HepG2 (cell line): ENCODE measurements around the gene A3GALT2. TPM values are rescaled to one million over a fixed set of nuclear protein-coding genes. Genes with fewer than 3 reads are reported as not detected.

Source experiments
- ATAC-seq: fragments of 200-7000 bp; cut with Tn5 transposase; 3 replicates; pipeline ENCODE4 v1.9.1; 2020; ENCODE audit warnings: mild to moderate bottlenecking, moderate library complexity
- BruUV-seq: library from RNA; stranded (reverse); fragments of 400-500 nt; replicated peaks from 2 replicates; lab custom pipeline; 2021; lab: Mats Ljungman, UMichigan
- CTCF ChIA-PET: fragments of 300-600 bp; formaldehyde crosslinking; extraction: SDS; loops from one replicate; lab custom pipeline; 2021; ENCODE audit warnings: low total read pairs, inconsistent platforms, low intra/inter-chr PET ratio; lab: Yijun Ruan, JAX
- POLR2A ChIA-PET: fragments of 350-600 bp; sonication (Branson Sonifier 250); formaldehyde crosslinking; loops from one replicate; lab custom pipeline; 2020; ENCODE audit warnings: antibody characterized with exemption, inconsistent platforms; lab: Yijun Ruan, JAX
- DNase-seq: peaks from one replicate; pipeline ENCODE4 v3.0.0-alpha.2; 2015; ENCODE audit warnings: low spot score
- FAIRE-seq: peaks from 3 replicates; lab custom pipeline; 2011; peaks lifted over from hg19 to GRCh38; lab: Jason Lieb, UNC
- H2AFZ ChIP-seq: one replicate; pipeline ENCODE4 v1.6.1; 2011; ENCODE audit warnings: low read length, inconsistent platforms
- H3K27ac ChIP-seq: fragments of 300-600 bp; 3 replicates; pipeline ENCODE4 v1.8.0; 2011; ENCODE audit warnings: mixed run types, mild to moderate bottlenecking, mixed read lengths, low read length, inconsistent platforms; ENCODE audit not compliant: insufficient read depth; ENCODE audit errors: extremely low read length
- H3K27me3 ChIP-seq, 2 experiments: fragments of 200-600 bp in 1 of 2; 2 replicates in 1 of 2; 3 replicates in 1 of 2; pipeline versions ENCODE4 v1.6.0 to v1.8.0; 2011; ENCODE audit warnings: low read length in 2 of 2, mild to moderate bottlenecking in 2 of 2, moderate library complexity in 2 of 2, inconsistent platforms in 1 of 2; ENCODE audit not compliant: insufficient read depth in 2 of 2, control insufficient read depth in 1 of 2
- H3K36me3 ChIP-seq, 2 experiments: fragments of 200-600 bp in 1 of 2; replicated peaks in 1 of 2; 2 replicates in 1 of 2; 3 replicates in 1 of 2; pipeline versions ENCODE4 v1.5.1 to v1.8.0; 2011; ENCODE audit warnings: low read length in 2 of 2, inconsistent platforms in 1 of 2; ENCODE audit not compliant: insufficient read depth in 2 of 2, control insufficient read depth in 1 of 2
- H3K4me1 ChIP-seq: 2 replicates; pipeline ENCODE4 v1.5.1; 2012; ENCODE audit warnings: low read length, inconsistent platforms; ENCODE audit not compliant: insufficient read depth
- H3K4me2 ChIP-seq: 2 replicates; pipeline ENCODE4 v1.6.0; 2011; ENCODE audit warnings: low read depth, low read length, inconsistent platforms
- H3K4me3 ChIP-seq, 3 experiments: fragments of 200-600 bp in 1 of 3; sonication (generic), shearing (Covaris generic) in 1 of 3; replicated peaks in 1 of 3; 2 replicates each; pipeline ENCODE4 v1.5.1; 2011 to 2016; ENCODE audit warnings: low read length in 3 of 3, inconsistent platforms in 2 of 3, low read depth in 2 of 3, mild to moderate bottlenecking in 2 of 3, control low read depth in 1 of 3, mixed read lengths in 1 of 3; ENCODE audit not compliant: insufficient read depth in 1 of 3
- H3K79me2 ChIP-seq: one replicate; pipeline ENCODE4 v1.6.1; 2011; ENCODE audit warnings: low read length, inconsistent platforms; ENCODE audit not compliant: insufficient read depth
- H3K9ac ChIP-seq: 2 replicates; pipeline ENCODE4 v1.6.0; 2011; ENCODE audit warnings: mild to moderate bottlenecking, low read depth, low read length, inconsistent platforms; ENCODE audit not compliant: insufficient read depth
- H3K9me3 ChIP-seq: 2 replicates; pipeline ENCODE4 v1.5.1; 2012; ENCODE audit warnings: mild to moderate bottlenecking, low read length
- H4K20me1 ChIP-seq: 2 replicates; pipeline ENCODE4 v1.6.0; 2011; ENCODE audit warnings: inconsistent platforms, mild to moderate bottlenecking, low read length, moderate library complexity; ENCODE audit not compliant: insufficient read depth
- BCL6 ChIP-seq: IDR thresholded peaks from 2 replicates; pipeline ENCODE4 v1.6.1; 2016; ENCODE audit warnings: missing genetic modification reagents, missing compliant biosample characterization
- ELF4 ChIP-seq: sonication (generic); formaldehyde crosslinking; IDR thresholded peaks from 2 replicates; pipeline ENCODE4 v1.5.0; 2020; ENCODE audit warnings: missing genetic modification reagents, mild to moderate bottlenecking, moderate library complexity, borderline replicate concordance
- HNRNPUL1 ChIP-seq: fragments of 200-400 bp; formaldehyde crosslinking; IDR thresholded peaks from 2 replicates; pipeline ENCODE4 v1.6.1; 2017; ENCODE audit warnings: low read depth, mild to moderate bottlenecking, low read length, moderate library complexity
- MXD1 ChIP-seq: sonication (generic); formaldehyde crosslinking; IDR thresholded peaks from 2 replicates; pipeline ENCODE4 v1.4.0; 2020; ENCODE audit warnings: mild to moderate bottlenecking, missing genetic modification reagents
- NKX3-1 ChIP-seq: sonication (generic); formaldehyde crosslinking; IDR thresholded peaks from 2 replicates; pipeline ENCODE4 v1.5.0; 2020; ENCODE audit warnings: missing genetic modification reagents
- SOX13 ChIP-seq, 3 experiments: fragments of 450-650 bp in 1 of 3; sonication (generic) in 1 of 3; formaldehyde crosslinking in 1 of 3; IDR thresholded peaks in 2 of 3; conservative IDR thresholded peaks in 1 of 3; 2 replicates each; pipeline versions ENCODE4 v1.5.0 to v1.6.1; 2016 to 2020; ENCODE audit warnings: antibody characterized with exemption in 1 of 3, mild to moderate bottlenecking in 1 of 3, missing compliant biosample characterization in 1 of 3, missing genetic modification reagents in 1 of 3, moderate library complexity in 1 of 3
- TFE3 ChIP-seq: IDR thresholded peaks from 2 replicates; pipeline ENCODE4 v1.6.1; 2016
- USF2 ChIP-seq, 2 experiments: sonication (generic) in 1 of 2; formaldehyde crosslinking in 1 of 2; IDR thresholded peaks; 2 replicates each; pipeline versions ENCODE4 v1.5.1 to v1.6.1; 2011 to 2020; ENCODE audit warnings: borderline replicate concordance in 1 of 2, low read depth in 1 of 2, low read length in 1 of 2, mild to moderate bottlenecking in 1 of 2, missing genetic modification reagents in 1 of 2, moderate library complexity in 1 of 2
- ZNF441 ChIP-seq: sonication (generic); formaldehyde crosslinking; IDR thresholded peaks from 2 replicates; pipeline ENCODE4 v1.7.0; 2021; ENCODE audit warnings: missing genetic modification reagents, borderline replicate concordance
- ZNF558 ChIP-seq: sonication (generic); formaldehyde crosslinking; IDR thresholded peaks from 2 replicates; pipeline ENCODE4 v1.9.0; 2022; ENCODE audit warnings: mild to moderate bottlenecking, missing genetic modification reagents, borderline replicate concordance
- ZNF609 ChIP-seq: sonication (generic); formaldehyde crosslinking; IDR thresholded peaks from 2 replicates; pipeline ENCODE4 v1.4.0; 2020; ENCODE audit warnings: mild to moderate bottlenecking, missing genetic modification reagents, borderline replicate concordance
- ZNF737 ChIP-seq: sonication (generic); formaldehyde crosslinking; IDR thresholded peaks from 2 replicates; pipeline ENCODE4 v1.5.0; 2020; ENCODE audit warnings: missing genetic modification reagents, mild to moderate bottlenecking, borderline replicate concordance
- ZNF850 ChIP-seq: sonication (generic); formaldehyde crosslinking; conservative IDR thresholded peaks from 2 replicates; pipeline ENCODE4 v1.9.0; 2021; ENCODE audit warnings: mild to moderate bottlenecking, missing genetic modification reagents
- WGBS: methylation state at CpG from one replicate; pipeline ENCODE4 v1.1.6; 2017; ENCODE audit warnings: low lambda C conversion rate; 5-methylcytosine and 5-hydroxymethylcytosine counted together
- in situ Hi-C: cut with HindIII; loops from 2 replicates; pipeline ENCODE4 v1.10.0; 2017; ENCODE audit warnings: low pct_unique_long_range_greater_than_20kb; ENCODE audit not compliant: extremely low pct_ligation_motif_present
- intact Hi-C: fragments of 100-400 bp; cut with micrococcal nuclease; formaldehyde crosslinking; loops from one replicate; pipeline ENCODE4 v1.10.0; 2022; ENCODE audit not compliant: unreplicated experiment
- polyA plus RNA-seq, 8 experiments: library from polyadenylated mRNA; depleted of rRNA in 3 of 8; stranded (reverse) in 7 of 8; unstranded in 1 of 8; fragments of >200 nt; fragmentation: Illumina TruSeq in 4 of 8; extraction: Trizol in 4 of 8; gene quantifications; 2 replicates each; pipeline versions ENCODE4 v1.2.1 to v1.2.3, GENCODE V29; 2011 to 2016; ENCODE audit warnings: low read depth in 4 of 8, missing spikeins in 1 of 8, mixed read lengths in 1 of 8; ENCODE audit not compliant: insufficient read depth in 1 of 8
- total RNA-seq, 5 experiments: library from RNA; depleted of rRNA; stranded (reverse); fragments of >200 nt; fragmentation: Illumina TruSeq; extraction: Trizol; gene quantifications; 2 replicates each; pipeline ENCODE4 v1.2.3, GENCODE V29; 2016; ENCODE audit warnings: low read depth in 1 of 5

The A3GALT2 gene
- total and polyA plus RNA-seq, 2 of the 13 experiments (the other 11 are each of a cell fraction or from before 2014, with no cell fraction given): not detected

- TF ChIP-seq ZNF737 (CRISPR knock-in tag): no peak
These were observed 15.9 kb downstream of the A3GALT2 start (continued) for GRCh38 chr1:33305016-33305415.

GRCh38 chr1:33302325-33302724, 18.6 kb downstream of the A3GALT2 start:
- BruUV-seq: no TSS peak
- Histone ChIP-seq H3K27ac (no peak overlapping the region), H3K4me1 (peaks cover 13% of the 10 kb centered on the region), H3K36me3 (peaks cover 1 to 17% of the 10 kb centered on the region in 2 experiments; a peak in 2 of 5 replicates), H3K4me2 (no peak overlapping the region), H4K20me1 (no peaks in the 10 kb centered on the region), H3K27me3 (no peaks in the 10 kb centered on the region), H3K4me3 (no peak overlapping the region), H2AFZ (no peak overlapping the region), H3K79me2 (no peaks in the 10 kb centered on the region), H3K9ac (no peak overlapping the region), H3K9me3 (no peaks in the 10 kb centered on the region)
- CTCF ChIA-PET: no interaction called here
- in situ Hi-C loops: no loop called here
- FAIRE-seq: no peak
- no CpG with 5 or more reads among the region's 1 CpG for WGBS
- no peak for ATAC-seq
- intact Hi-C loops: no loop called here
- no peak for DNase-seq
- POLR2A ChIA-PET: no interaction called here
- TF ChIP-seq ZNF558 (no peak), USF2 (IDR thresholded peaks at IDR 0.05; ENCODE audit: low read depth, low read length) (0 out of 2 replicates have a peak, but pooled peaks have one; percentile 16), USF2 (CRISPR knock-in tag; IDR thresholded peaks at IDR 0.05; ENCODE audit: borderline replicate concordance) (no peak), MXD1 (CRISPR knock-in tag) (no peak), ELF4 (no peak), HNRNPUL1 (no peak), BCL6 (CRISPR knock-in tag) (no peak), ZNF850 (CRISPR knock-in tag) (no peak), ZNF441 (no peak), SOX13 (IDR thresholded peaks at IDR 0.05) (no peak), SOX13 (CRISPR knock-in tag; conservative IDR thresholded peaks at IDR 0.05 in 1 of 2, IDR thresholded peaks at IDR 0.05 in 1 of 2) (no peak), TFE3 (CRISPR knock-in tag) (no peak), ZNF609 (CRISPR knock-in tag) (no peak), NKX3-1 (CRISPR knock-in tag) (no peak)
